DND-41 (cell line): Measurements from ENCODE around the gene PARVB.

Source experiments
- ATAC-seq: fragments of 200-7000 bp; cut with Tn5 transposase; 3 replicates; pipeline ENCODE4 v1.9.1; 2021; ENCODE audit warnings: low read depth; ENCODE audit not compliant: insufficient read depth
- DNase-seq: peaks from one replicate; pipeline ENCODE4 v3.0.0-alpha.2; 2020
- H2AFZ ChIP-seq: 2 replicates; pipeline ENCODE4 v1.6.0; 2012; ENCODE audit warnings: low read depth, low read length
- H3K27ac ChIP-seq: 2 replicates; pipeline ENCODE4 v1.5.1; 2012; ENCODE audit warnings: low read length, inconsistent platforms
- H3K27me3 ChIP-seq: fragments of 200-600 bp; sonication (generic); 2 replicates; pipeline ENCODE4 v1.6.0; 2012; ENCODE audit warnings: low read length, mild to moderate bottlenecking, inconsistent platforms; ENCODE audit not compliant: insufficient read depth, poor library complexity
- H3K36me3 ChIP-seq: 2 replicates; pipeline ENCODE4 v1.5.1; 2012; ENCODE audit warnings: low read length, inconsistent platforms; ENCODE audit not compliant: insufficient read depth
- H3K4me1 ChIP-seq: 2 replicates; pipeline ENCODE4 v1.5.1; 2012; ENCODE audit warnings: mild to moderate bottlenecking, low read length; ENCODE audit not compliant: insufficient read depth
- H3K4me2 ChIP-seq: 2 replicates; pipeline ENCODE4 v1.6.0; 2012; ENCODE audit warnings: mild to moderate bottlenecking, moderate library complexity, low read length, inconsistent platforms; ENCODE audit not compliant: insufficient read depth
- H3K4me3 ChIP-seq, 2 experiments: fragments of 200-600 bp in 1 of 2; shearing (Covaris generic) in 1 of 2; 2 replicates each; pipeline ENCODE4 v1.5.1; 2012 to 2016; ENCODE audit warnings: inconsistent platforms in 2 of 2, low read length in 2 of 2, mild to moderate bottlenecking in 2 of 2, low read depth in 1 of 2, moderate library complexity in 1 of 2
- H3K79me2 ChIP-seq: 2 replicates; pipeline ENCODE4 v1.6.0; 2012; ENCODE audit warnings: low read length, inconsistent platforms; ENCODE audit not compliant: insufficient read depth
- H3K9ac ChIP-seq: 2 replicates; pipeline ENCODE4 v1.6.0; 2012; ENCODE audit warnings: low read depth, mild to moderate bottlenecking, inconsistent platforms, low read length, moderate library complexity
- H3K9me3 ChIP-seq: 2 replicates; pipeline ENCODE4 v1.5.1; 2012; ENCODE audit warnings: low read length, moderate library complexity, mild to moderate bottlenecking, inconsistent platforms; ENCODE audit not compliant: insufficient read depth, severe bottlenecking
- H4K20me1 ChIP-seq: 2 replicates; pipeline ENCODE4 v1.6.0; 2012; ENCODE audit warnings: low read length; ENCODE audit not compliant: insufficient read depth
- CTCF ChIP-seq: IDR thresholded peaks from 2 replicates; pipeline ENCODE4 v1.5.1; 2012; ENCODE audit warnings: borderline replicate concordance, low read length, moderate library complexity, mild to moderate bottlenecking; ENCODE audit not compliant: poor library complexity, severe bottlenecking; ENCODE audit errors: extremely low read depth
- EZH2 ChIP-seq: IDR thresholded peaks from 3 replicates; pipeline ENCODE4 v1.6.1; 2012; ENCODE audit warnings: borderline replicate concordance, low read depth, mild to moderate bottlenecking, moderate library complexity, low read length, inconsistent platforms; ENCODE audit not compliant: severe bottlenecking

The PARVB gene

DNA sequence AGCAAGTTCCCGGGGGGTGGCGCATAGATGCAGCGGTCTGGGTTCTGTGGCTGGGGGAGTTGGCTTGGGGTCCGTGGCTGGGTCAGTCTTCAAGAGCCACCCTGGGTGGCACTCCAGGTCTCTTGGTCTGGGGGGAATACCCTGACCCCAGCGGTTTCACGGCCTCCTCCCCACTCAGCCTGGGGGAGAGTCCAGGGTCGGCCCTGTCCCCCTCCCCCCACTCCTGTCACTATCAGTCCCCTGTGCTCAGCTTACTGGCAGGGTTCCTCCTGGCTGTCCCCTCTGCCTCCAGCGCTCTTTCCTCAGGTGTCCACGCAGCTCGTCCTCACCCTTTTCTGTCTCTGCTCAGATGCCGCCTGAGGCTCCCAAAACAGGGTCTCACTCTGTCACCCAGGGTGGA, 88.1 kb downstream of the PARVB start:
- ATAC-seq, result no peak
- Histone ChIP-seq H3K4me2 (no peak overlapping the region), H3K27me3 (no peaks in the 10 kb centered on the region), H3K4me3 (no peak overlapping the region), H3K27ac (no peak overlapping the region), H3K9me3 (no peaks in the 10 kb centered on the region), H2AFZ (no peak overlapping the region), H3K9ac (no peak overlapping the region), H3K4me1 (no peaks in the 10 kb centered on the region), H4K20me1 (no peaks in the 10 kb centered on the region), H3K79me2 (no peaks in the 10 kb centered on the region), H3K36me3 (no peaks in the 10 kb centered on the region)
- TF ChIP-seq CTCF (no peak), EZH2 (no peak)
- DNase-seq, result no peak

DNA sequence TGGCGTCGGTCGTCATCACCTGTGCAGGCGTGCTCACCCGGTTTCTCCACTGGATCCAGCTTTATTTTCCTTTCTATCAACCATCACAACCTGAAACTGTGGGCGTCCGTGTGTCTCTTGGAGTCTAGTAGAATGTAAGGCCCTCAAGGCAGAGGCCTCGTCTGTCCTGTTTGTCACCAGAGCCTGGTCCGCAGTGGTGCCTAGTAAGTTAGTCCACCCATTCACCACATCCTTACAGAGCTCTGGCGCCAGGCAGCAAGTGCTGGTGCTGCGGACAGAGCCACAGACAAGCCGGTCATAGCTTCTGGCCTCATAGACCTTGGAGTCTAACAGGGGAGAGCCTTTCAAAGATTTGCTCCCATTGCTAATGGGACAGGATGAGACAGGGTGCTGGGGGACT, 92.2 kb downstream of the PARVB start:
- H3K4me2 ChIP-seq, result no peak overlapping the region
- no peak for DNase-seq
- no peaks in the 10 kb centered on the region for H3K79me2 ChIP-seq
- H3K27ac ChIP-seq, result no peak overlapping the region
- no peaks in the 10 kb centered on the region for H3K36me3 ChIP-seq
- H3K9me3 ChIP-seq, result no peaks in the 10 kb centered on the region
- no peak overlapping the region for H2AFZ ChIP-seq
- no peak overlapping the region for H3K4me3 ChIP-seq
- H4K20me1 ChIP-seq, result no peaks in the 10 kb centered on the region
- no peak overlapping the region for H3K9ac ChIP-seq
- no peaks in the 10 kb centered on the region for H3K4me1 ChIP-seq
- TF ChIP-seq CTCF (no peak), EZH2 (no peak)
- no peaks in the 10 kb centered on the region for H3K27me3 ChIP-seq
- ATAC-seq, result no peak

GRCh38 chr22:44116755-44117684, 92.9 kb downstream of the PARVB start:
- Histone ChIP-seq H3K79me2 (no peaks in the 10 kb centered on the region), H3K9me3 (no peaks in the 10 kb centered on the region), H3K27ac (no peak overlapping the region), H3K4me2 (no peak overlapping the region), H2AFZ (no peak overlapping the region), H3K27me3 (no peaks in the 10 kb centered on the region), H3K9ac (no peak overlapping the region), H3K36me3 (no peaks in the 10 kb centered on the region), H3K4me3 (no peak overlapping the region), H4K20me1 (no peaks in the 10 kb centered on the region), H3K4me1 (no peaks in the 10 kb centered on the region)
- ATAC-seq (no peak), DNase-seq (peak; percentile 6)
- TF ChIP-seq CTCF (no peak), EZH2 (no peak)
